ENCODE data around the gene ZPBP2. TPM values are rescaled to one million over a fixed set of nuclear protein-coding genes. Genes with fewer than 3 reads are reported as not detected.
A peak's percentile ranks its signal among the peaks of the same experiment; 100 is the strongest.

Gene ZPBP2
- total and polyA plus RNA-seq, 9 of the 15 experiments (the other 6 are each of a cell fraction or from before 2014, with no cell fraction given), result not detected

GRCh38 chr17:39852239-39852638 is 15.8 kb upstream of the ZPBP2 start (continued):
- no peak for TF ChIP-seq ZNF407 (IDR thresholded peaks at IDR 0.05; ENCODE audit: low read depth)
- peak; percentile 40; the same call in 1 of the 2 replicates for TF ChIP-seq ARID1B (IDR thresholded peaks at IDR 0.05)
- TF ChIP-seq RBFOX2 (IDR thresholded peaks at IDR 0.05; ENCODE audit: low read depth, low read length), result no peak
- no peak for TF ChIP-seq MLX (CRISPR knock-in tag; conservative IDR thresholded peaks at IDR 0.05)
- no peak for TF ChIP-seq ATF1 (CRISPR knock-in tag; IDR thresholded peaks at IDR 0.05)
- no peak for TF ChIP-seq ATF1 (tag; IDR thresholded peaks at IDR 0.05)
- TF ChIP-seq CBFA2T3 (IDR thresholded peaks at IDR 0.05), result peak; percentile 59
- TF ChIP-seq POU5F1 (IDR thresholded peaks at IDR 0.05; ENCODE audit: borderline replicate concordance, low read depth, low read length, partially characterized antibody), result no peak
- peak; percentile 58; the same call in 1 of the 2 replicates for TF ChIP-seq SMARCE1 (IDR thresholded peaks at IDR 0.05)
- no peak for TF ChIP-seq CBX1 (IDR thresholded peaks at IDR 0.05; ENCODE audit: low read depth)
- no peak for TF ChIP-seq ZNF436 (CRISPR knock-in tag; IDR thresholded peaks at IDR 0.05)
- TF ChIP-seq CREM (IDR thresholded peaks at IDR 0.05; ENCODE audit: low read depth), result 0 out of 2 replicates have a peak, but pooled peaks have one; percentile 18
- TF ChIP-seq RNF2 (IDR thresholded peaks at IDR 0.05), result peak; percentile 22; the same call in 1 of the 2 replicates
- TF ChIP-seq DPF2 (IDR thresholded peaks at IDR 0.05), result peak; percentile 60
- no peak for TF ChIP-seq RAD51 (IDR thresholded peaks at IDR 0.05; ENCODE audit: borderline replicate concordance, low read depth)
- TF ChIP-seq ZNF174 (CRISPR knock-in tag; IDR thresholded peaks at IDR 0.05), result no peak
- peak; percentile 47; the same call in 1 of the 2 replicates for TF ChIP-seq TEAD4 (IDR thresholded peaks at IDR 0.05; ENCODE audit: low read length)
- no peak for TF ChIP-seq TEAD4 (CRISPR knock-in tag; IDR thresholded peaks at IDR 0.05; ENCODE audit: borderline replicate concordance)
- no peak for TF ChIP-seq SREBF2 (CRISPR knock-in tag; IDR thresholded peaks at IDR 0.05)
- TF ChIP-seq UBTF (IDR thresholded peaks at IDR 0.05; ENCODE audit: borderline replicate concordance in 1 of 2, low read depth in 2 of 2, low read length in 2 of 2), result no peak
- peak; percentile 75 for TF ChIP-seq EGR1 (conservative IDR thresholded peaks at IDR 0.05)

Data from K562 (cell line).